Measurements from ENCODE around the gene SKOR1. TPM values are rescaled to one million over a fixed set of nuclear protein-coding genes. Genes with fewer than 3 reads are reported as not detected.

The SKOR1 gene
- total RNA-seq, 3 donors from 2014 or later (not counting 1 experiment from before 2014, with no cell fraction given), result 2.0 to 2.9 (median 2.1) TPM

DNA sequence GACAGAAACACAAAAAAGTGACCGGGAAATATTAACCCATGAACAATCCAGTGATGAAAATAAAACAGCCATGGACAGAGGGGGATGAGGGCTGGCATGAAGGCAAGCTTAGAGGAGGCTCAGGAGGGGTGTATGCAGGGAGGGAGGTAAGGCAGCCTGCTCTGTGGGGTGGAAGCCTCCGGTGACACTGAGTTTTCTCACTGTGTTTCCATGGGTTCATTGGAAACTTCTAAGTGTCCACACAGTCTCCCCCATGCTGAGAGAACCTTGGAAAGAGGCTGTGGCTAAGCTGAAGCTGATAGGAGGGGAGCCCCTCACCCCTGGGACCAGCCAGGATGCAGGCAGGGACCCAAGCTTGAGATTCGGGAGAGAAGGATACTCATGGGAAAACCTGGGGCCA lies 6.8 kb upstream of the SKOR1 start:
- 88% methylated on average over 3 of the region's 3 CpGs for WGBS (ENCODE audit: insufficient coverage)
- Histone ChIP-seq H3K27me3 (ENCODE audit: control insufficient read depth, insufficient read depth, low read length) (peaks cover 34% of the 10 kb centered on the region), H3K9me3 (ENCODE audit: control insufficient read depth, insufficient read depth, low read length) (no peaks in the 10 kb centered on the region), H3K36me3 (ENCODE audit: control insufficient read depth, insufficient read depth, low read length) (no peaks in the 10 kb centered on the region), H3K4me1 (ENCODE audit: control insufficient read depth, insufficient read depth, low read length) (peaks cover 11% of the 10 kb centered on the region), H3K4me3 (ENCODE audit: low read length) (no peak overlapping the region), H3K27ac (ENCODE audit: low read length) (no peak overlapping the region)
- H3K27me3 Mint-ChIP-seq (ENCODE audit: low read depth in 2 of 2), result peaks cover 50 to 62% of the 10 kb centered on the region in 2 donors
- no peak overlapping the region for H3K4me3 Mint-ChIP-seq
- no peaks in the 10 kb centered on the region for H3K9me3 Mint-ChIP-seq
- no peaks in the 10 kb centered on the region for H3K36me3 Mint-ChIP-seq
- H3K4me1 Mint-ChIP-seq, result peaks cover 14 to 27% of the 10 kb centered on the region in 2 donors
- no peak for TF ChIP-seq CTCF (IDR thresholded peaks at IDR 0.05)
- intact Hi-C loops (cut with micrococcal nuclease), result no loop called here
- DNase-seq (no peak), ATAC-seq (no peak)
- no peak overlapping the region for H3K27ac Mint-ChIP-seq

DNA sequence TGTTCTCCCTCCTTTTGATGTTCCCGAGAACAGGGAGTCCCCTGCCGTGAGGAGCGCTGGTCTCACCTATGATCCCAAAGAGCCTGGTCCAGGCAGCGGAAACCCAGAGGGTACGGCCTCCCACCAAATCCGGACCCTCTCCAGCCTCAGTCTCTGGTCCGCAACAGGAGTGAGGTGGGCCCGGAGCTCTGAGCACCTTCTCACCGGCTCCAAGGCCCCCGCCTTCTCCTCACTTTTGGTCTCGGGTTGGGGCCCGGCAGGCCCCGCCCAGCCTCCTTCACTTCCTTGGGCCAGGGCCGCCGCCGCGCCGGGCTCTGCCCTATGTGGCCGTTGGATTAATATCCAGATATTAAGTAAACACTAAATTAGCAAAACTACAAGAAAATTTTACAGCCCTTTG lies 5.7 kb upstream of the SKOR1 start:
- Histone ChIP-seq H3K9me3 (ENCODE audit: control insufficient read depth, insufficient read depth, low read length) (no peaks in the 10 kb centered on the region), H3K27ac (ENCODE audit: low read length) (no peak overlapping the region), H3K27me3 (ENCODE audit: control insufficient read depth, insufficient read depth, low read length) (peaks cover 45% of the 10 kb centered on the region), H3K36me3 (ENCODE audit: control insufficient read depth, insufficient read depth, low read length) (no peaks in the 10 kb centered on the region), H3K4me3 (ENCODE audit: low read length) (no peak overlapping the region), H3K4me1 (ENCODE audit: control insufficient read depth, insufficient read depth, low read length) (peaks cover 18% of the 10 kb centered on the region)
- H3K36me3 Mint-ChIP-seq, result no peaks in the 10 kb centered on the region
- ATAC-seq (no peak), DNase-seq (no peak)
- no peak for TF ChIP-seq CTCF (IDR thresholded peaks at IDR 0.05)
- peaks cover 23 to 36% of the 10 kb centered on the region in 2 donors for H3K4me1 Mint-ChIP-seq
- WGBS (ENCODE audit: insufficient coverage), result 23% methylated on average over 19 of the region's 19 CpGs
- H3K4me3 Mint-ChIP-seq, result no peak overlapping the region
- H3K9me3 Mint-ChIP-seq, result no peaks in the 10 kb centered on the region
- intact Hi-C loops (cut with micrococcal nuclease), result no loop called here
- peaks cover 60 to 74% of the 10 kb centered on the region in 2 donors for H3K27me3 Mint-ChIP-seq (ENCODE audit: low read depth in 2 of 2)
- H3K27ac Mint-ChIP-seq, result no peak overlapping the region

DNA sequence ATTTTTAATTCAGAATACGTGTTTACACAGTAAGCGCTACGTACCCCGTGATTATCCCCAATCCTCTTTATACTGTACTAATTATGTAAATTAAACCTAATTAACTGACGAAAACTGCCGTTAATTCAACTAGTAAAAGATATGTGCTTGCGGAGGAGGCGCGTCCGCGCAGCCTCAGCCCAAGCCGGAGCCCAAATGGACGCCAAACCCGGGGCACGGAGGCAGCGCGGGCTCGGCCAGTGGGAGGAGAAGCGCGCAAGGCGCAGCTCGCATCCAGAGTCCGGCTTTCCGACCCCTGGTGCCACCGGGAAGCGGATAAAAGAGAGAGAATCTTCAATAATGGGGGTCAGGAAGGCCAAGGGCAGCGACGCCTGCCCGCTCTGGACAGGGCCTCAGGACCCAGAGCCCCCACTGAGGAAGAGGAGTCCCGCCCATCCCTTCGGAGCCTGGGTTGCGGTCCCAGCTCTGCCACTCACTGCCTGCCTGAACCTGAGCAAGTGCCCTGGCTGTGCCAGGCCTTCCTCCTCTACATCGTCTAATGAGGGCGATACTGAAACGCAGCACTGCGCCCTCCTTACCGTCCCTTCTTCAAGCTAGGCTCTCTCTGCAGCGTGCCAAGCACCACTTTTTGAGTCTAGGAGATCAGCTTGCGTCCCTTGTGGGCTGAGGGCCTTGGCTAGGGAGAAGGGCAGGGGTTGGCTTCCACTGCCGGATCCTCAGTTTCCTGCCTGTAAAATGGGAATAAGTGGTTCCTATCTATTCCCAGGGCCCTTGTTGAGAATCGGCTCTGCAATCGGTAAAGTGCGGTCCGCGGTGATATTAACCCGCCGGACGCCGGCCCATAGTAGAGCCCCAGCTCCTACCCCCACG lies 5.0 kb upstream of the SKOR1 start:
- H3K27ac Mint-ChIP-seq, result no peak overlapping the region
- peak in 1 of 2 donors; percentile 13 for DNase-seq
- peaks cover 23 to 36% of the 10 kb centered on the region in 2 donors for H3K4me1 Mint-ChIP-seq
- no peak for TF ChIP-seq CTCF (IDR thresholded peaks at IDR 0.05)
- Histone ChIP-seq H3K4me3 (ENCODE audit: low read length) (no peak overlapping the region), H3K4me1 (ENCODE audit: control insufficient read depth, insufficient read depth, low read length) (peaks cover 23% of the 10 kb centered on the region), H3K27ac (ENCODE audit: low read length) (no peak overlapping the region), H3K27me3 (ENCODE audit: control insufficient read depth, insufficient read depth, low read length) (peaks cover 50% of the 10 kb centered on the region), H3K9me3 (ENCODE audit: control insufficient read depth, insufficient read depth, low read length) (no peaks in the 10 kb centered on the region), H3K36me3 (ENCODE audit: control insufficient read depth, insufficient read depth, low read length) (no peaks in the 10 kb centered on the region)
- peaks cover 64 to 75% of the 10 kb centered on the region in 2 donors for H3K27me3 Mint-ChIP-seq (ENCODE audit: low read depth in 2 of 2)
- intact Hi-C loops (cut with micrococcal nuclease), result no loop called here
- no peak for ATAC-seq
- 23% methylated on average over 50 of the region's 50 CpGs for WGBS (ENCODE audit: insufficient coverage)
- H3K36me3 Mint-ChIP-seq, result no peaks in the 10 kb centered on the region
- H3K4me3 Mint-ChIP-seq, result no peak overlapping the region
- H3K9me3 Mint-ChIP-seq, result no peaks in the 10 kb centered on the region
